Measurements from ENCODE around the gene MDN1.

- TF ChIP-seq POLR2AphosphoS5 (IDR thresholded peaks at IDR 0.05) (no peak), CTCF (IDR thresholded peaks at IDR 0.05) (no peak)
Observed at GRCh38 chr6:89619567-89619966, 200.0 kb downstream of the MDN1 start.

All from stomach (tissue), 4 donors.